Endothelial cell of umbilical vein (primary cell): Measurements from ENCODE around the gene RUNX2. TPM values are rescaled to one million over a fixed set of nuclear protein-coding genes. Genes with fewer than 3 reads are reported as not detected.

Experiments
- BruUV-seq: library from RNA; stranded (reverse); fragments of 400-500 nt; replicated peaks from 2 replicates; lab custom pipeline; 2021; lab: Mats Ljungman, UMichigan
- CTCF ChIA-PET: fragments of 300-600, 350-600 bp; sonication (Branson Sonifier 250); formaldehyde crosslinking; loops from one replicate; lab custom pipeline; 2021; ENCODE audit warnings: antibody characterized with exemption, inconsistent platforms; lab: Charles Lee
- POLR2A ChIA-PET: fragments of 300-600, 350-600 bp; sonication (Branson Sonifier 250); formaldehyde crosslinking; loops from one replicate; lab custom pipeline; 2021; ENCODE audit warnings: antibody characterized with exemption, inconsistent platforms; lab: Charles Lee
- DNase-seq: peaks from one replicate; pipeline ENCODE4 v3.0.0-alpha.2; 2011; ENCODE audit warnings: low read depth, low spot score
- FAIRE-seq: peaks from 2 replicates; lab custom pipeline; 2011; peaks lifted over from hg19 to GRCh38; lab: Jason Lieb, UNC
- H2AFZ ChIP-seq: 2 replicates; pipeline ENCODE4 v1.6.0; 2012; ENCODE audit warnings: low read depth, low read length, control low read depth, inconsistent platforms
- H3K27ac ChIP-seq: 2 replicates; pipeline ENCODE4 v1.5.1; 2011; ENCODE audit warnings: low read depth, mild to moderate bottlenecking, control low read depth, low read length, moderate library complexity; ENCODE audit not compliant: insufficient read depth
- H3K27me3 ChIP-seq, 2 experiments: 2 replicates each; pipeline versions ENCODE4 v1.6.0 to v1.6.1; 2011; ENCODE audit warnings: low read length in 2 of 2, mixed read lengths in 1 of 2; ENCODE audit not compliant: control insufficient read depth in 2 of 2, insufficient read depth in 2 of 2
- H3K36me3 ChIP-seq, 2 experiments: 2 replicates in 1 of 2; 3 replicates in 1 of 2; pipeline ENCODE4 v1.5.1; 2011; ENCODE audit warnings: low read length in 2 of 2, mild to moderate bottlenecking in 1 of 2, moderate library complexity in 1 of 2; ENCODE audit not compliant: control insufficient read depth in 2 of 2, insufficient read depth in 2 of 2; ENCODE audit errors: extremely low read depth in 1 of 2
- H3K4me1 ChIP-seq: 3 replicates; pipeline ENCODE4 v1.5.1; 2011; ENCODE audit warnings: mild to moderate bottlenecking, low read length; ENCODE audit not compliant: control insufficient read depth, insufficient read depth; ENCODE audit errors: extremely low read depth
- H3K4me2 ChIP-seq: 2 replicates; pipeline ENCODE4 v1.6.1; 2011; ENCODE audit warnings: low read length, control low read depth, mixed read lengths; ENCODE audit not compliant: insufficient read depth
- H3K4me3 ChIP-seq, 3 experiments: fragments of 200-600 bp in 1 of 3; sonication (generic), shearing (Covaris generic) in 1 of 3; replicated peaks in 1 of 3; 2 replicates each; pipeline ENCODE4 v1.5.1; 2011 to 2016; ENCODE audit warnings: control low read depth in 3 of 3, low read length in 3 of 3, mild to moderate bottlenecking in 2 of 3, inconsistent platforms in 1 of 3, low read depth in 1 of 3, moderate library complexity in 1 of 3; ENCODE audit not compliant: insufficient read depth in 1 of 3
- H3K79me2 ChIP-seq: 2 replicates; pipeline ENCODE4 v1.6.0; 2012; ENCODE audit warnings: low read length, inconsistent platforms; ENCODE audit not compliant: control insufficient read depth, insufficient read depth
- H3K9ac ChIP-seq: replicated peaks from 2 replicates; pipeline ENCODE3; 2011; ENCODE audit warnings: low read length, control low read depth; ENCODE audit not compliant: insufficient read depth; ENCODE audit errors: extremely low read depth
- H3K9me1 ChIP-seq: replicated peaks from 3 replicates; pipeline ENCODE4 v1.6.0; 2011; ENCODE audit warnings: mild to moderate bottlenecking, low read length; ENCODE audit not compliant: control insufficient read depth, insufficient read depth; ENCODE audit errors: extremely low read depth
- H3K9me3 ChIP-seq: replicated peaks from 2 replicates; pipeline ENCODE4 v1.5.1; 2012; ENCODE audit warnings: low read length, inconsistent platforms; ENCODE audit not compliant: control insufficient read depth, insufficient read depth
- H4K20me1 ChIP-seq: replicated peaks from 2 replicates; pipeline ENCODE3; 2011; ENCODE audit warnings: mild to moderate bottlenecking, low read length; ENCODE audit not compliant: control insufficient read depth, insufficient read depth; ENCODE audit errors: extremely low read depth
- EZH2 ChIP-seq: IDR thresholded peaks from 2 replicates; pipeline ENCODE4 v1.6.1; 2012; ENCODE audit warnings: borderline replicate concordance, low read depth, mild to moderate bottlenecking, moderate library complexity, low read length, inconsistent platforms; ENCODE audit not compliant: severe bottlenecking
- FOS ChIP-seq: IDR thresholded peaks from 2 replicates; pipeline ENCODE4 v1.6.1; 2011; ENCODE audit warnings: mild to moderate bottlenecking, low read length, moderate library complexity, borderline replicate concordance; ENCODE audit not compliant: insufficient read depth
- GATA2 ChIP-seq: IDR thresholded peaks from 2 replicates; pipeline ENCODE4 v1.7.0; 2011; ENCODE audit warnings: low read depth, mild to moderate bottlenecking, moderate library complexity, mixed read lengths, low read length; ENCODE audit not compliant: insufficient read length, insufficient read depth
- JUN ChIP-seq: IDR thresholded peaks from 2 replicates; pipeline ENCODE4 v1.6.1; 2011; ENCODE audit warnings: borderline replicate concordance, low read depth; ENCODE audit not compliant: insufficient read length, insufficient read depth
- MYC ChIP-seq: IDR thresholded peaks from one replicate; pipeline ENCODE4 v1.6.1; 2011; ENCODE audit warnings: mild to moderate bottlenecking, low read depth, low read length
- POLR2A ChIP-seq: IDR thresholded peaks from 2 replicates; pipeline ENCODE4 v1.6.1; 2012; ENCODE audit warnings: low read depth, mild to moderate bottlenecking, control low read depth, low read length
- POLR2AphosphoS5 ChIP-seq: IDR thresholded peaks from 2 replicates; pipeline ENCODE4 v1.6.1; 2012; ENCODE audit warnings: low read depth, mild to moderate bottlenecking, control low read depth, low read length, moderate library complexity; ENCODE audit not compliant: insufficient read depth
- dilution Hi-C: fragments of 300-500 bp; cut with MboI; formaldehyde crosslinking; loops from one replicate; pipeline ENCODE4 v1.15.0; 2019; ENCODE audit warnings: low sequenced_read_pairs; ENCODE audit not compliant: extremely low pct_ligation_motif_present
- intact Hi-C: fragments of 100-400 bp; cut with micrococcal nuclease; formaldehyde crosslinking; loops from one replicate; pipeline ENCODE4 v1.10.0; 2022
- polyA plus RNA-seq, 4 experiments: library from polyadenylated mRNA; depleted of rRNA in 3 of 4; stranded (reverse) in 3 of 4; unstranded in 1 of 4; fragments of >200 nt; gene quantifications; 2 replicates each; pipeline versions ENCODE4 v1.2.1 to v1.2.3, GENCODE V29; 2011 to 2012; ENCODE audit warnings: missing spikeins in 1 of 4
- total RNA-seq: library from RNA; stranded (reverse); gene quantifications from 2 replicates; pipeline ENCODE4 v1.2.3, GENCODE V29; 2021
- TF ChIP-seq, protein P1 (sequence below): IDR thresholded peaks from 2 replicates; pipeline ENCODE4 v1.6.1; 2011; ENCODE audit not compliant: insufficient read depth, insufficient read length
- TF ChIP-seq, protein P2 (sequence below), 2 donors: IDR thresholded peaks; 1 replicate in 1 of 2; 2 replicates in 1 of 2; pipeline ENCODE4 v1.5.1; 2011; ENCODE audit warnings: low read length in 2 of 2, mild to moderate bottlenecking in 2 of 2, moderate library complexity in 2 of 2, control low read depth in 1 of 2, inconsistent platforms in 1 of 2, low read depth in 1 of 2; ENCODE audit not compliant: insufficient read depth in 1 of 2; ENCODE audit errors: extremely low read depth in 1 of 2

RUNX2 gene
- total and polyA plus RNA-seq, 2 donors (not counting 3 experiments of a cell fraction or from before 2014, with no cell fraction given) = 0.06 TPM; not detected in 1

DNA sequence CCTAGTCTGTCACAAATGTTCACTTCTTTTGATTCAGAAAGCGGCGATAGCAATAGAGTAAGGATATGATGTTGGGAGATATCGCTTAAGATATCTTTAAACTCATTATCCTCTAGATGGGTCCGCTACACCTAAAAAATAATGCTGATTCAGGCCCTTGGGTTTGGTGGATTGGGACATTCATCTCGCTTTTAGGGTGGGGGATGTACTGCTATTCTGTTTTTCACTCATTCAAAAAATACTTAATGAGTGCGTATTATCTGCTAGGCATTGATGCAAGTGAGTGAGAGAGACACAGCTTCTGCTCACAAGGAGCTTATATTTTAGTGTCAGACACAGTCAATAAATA lies 167.9 kb downstream of the RUNX2 start:
- no peak for FAIRE-seq
- CTCF ChIA-PET = interaction anchor here (1.2 kb wide), 1 partner anchor 219 kb away, joined by 3 read pairs; no protein-coding TSS in a partner anchor
- Histone ChIP-seq H4K20me1 (no peaks in the 10 kb centered on the region), H2AFZ (no peak overlapping the region), H3K36me3 (no peaks in the 10 kb centered on the region), H3K4me1 (peaks cover 3% of the 10 kb centered on the region), H3K79me2 (no peaks in the 10 kb centered on the region), H3K9me3 (no peaks in the 10 kb centered on the region), H3K9me1 (no peaks in the 10 kb centered on the region), H3K4me2 (no peak overlapping the region), H3K9ac (no peak overlapping the region), H3K27ac (no peak overlapping the region), H3K4me3 (no peak overlapping the region), H3K27me3 (no peaks in the 10 kb centered on the region)
- no peak for DNase-seq
- POLR2A ChIA-PET = no interaction called here
- intact Hi-C loops = no loop called here
- no peak for TF ChIP-seq POLR2AphosphoS5
- no peak for TF ChIP-seq MYC
- TF ChIP-seq GATA2 = no peak
- TF ChIP-seq, protein P1, sequence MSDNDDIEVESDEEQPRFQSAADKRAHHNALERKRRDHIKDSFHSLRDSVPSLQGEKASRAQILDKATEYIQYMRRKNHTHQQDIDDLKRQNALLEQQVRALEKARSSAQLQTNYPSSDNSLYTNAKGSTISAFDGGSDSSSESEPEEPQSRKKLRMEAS = no peak
- TF ChIP-seq, protein P2, sequence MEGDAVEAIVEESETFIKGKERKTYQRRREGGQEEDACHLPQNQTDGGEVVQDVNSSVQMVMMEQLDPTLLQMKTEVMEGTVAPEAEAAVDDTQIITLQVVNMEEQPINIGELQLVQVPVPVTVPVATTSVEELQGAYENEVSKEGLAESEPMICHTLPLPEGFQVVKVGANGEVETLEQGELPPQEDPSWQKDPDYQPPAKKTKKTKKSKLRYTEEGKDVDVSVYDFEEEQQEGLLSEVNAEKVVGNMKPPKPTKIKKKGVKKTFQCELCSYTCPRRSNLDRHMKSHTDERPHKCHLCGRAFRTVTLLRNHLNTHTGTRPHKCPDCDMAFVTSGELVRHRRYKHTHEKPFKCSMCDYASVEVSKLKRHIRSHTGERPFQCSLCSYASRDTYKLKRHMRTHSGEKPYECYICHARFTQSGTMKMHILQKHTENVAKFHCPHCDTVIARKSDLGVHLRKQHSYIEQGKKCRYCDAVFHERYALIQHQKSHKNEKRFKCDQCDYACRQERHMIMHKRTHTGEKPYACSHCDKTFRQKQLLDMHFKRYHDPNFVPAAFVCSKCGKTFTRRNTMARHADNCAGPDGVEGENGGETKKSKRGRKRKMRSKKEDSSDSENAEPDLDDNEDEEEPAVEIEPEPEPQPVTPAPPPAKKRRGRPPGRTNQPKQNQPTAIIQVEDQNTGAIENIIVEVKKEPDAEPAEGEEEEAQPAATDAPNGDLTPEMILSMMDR (IDR thresholded peaks at IDR 0.05; ENCODE audit: extremely low read depth in 1 of 2, insufficient read depth in 1 of 2, low read depth in 1 of 2, low read length in 2 of 2) = no peak
- TF ChIP-seq EZH2 = no peak
- no peak for TF ChIP-seq JUN
- no peak for TF ChIP-seq FOS
- no peak for TF ChIP-seq POLR2A
- BruUV-seq = no TSS peak
- dilution Hi-C loops = no loop called here
